Measurements from ENCODE around the gene MYOM1.

DNA sequence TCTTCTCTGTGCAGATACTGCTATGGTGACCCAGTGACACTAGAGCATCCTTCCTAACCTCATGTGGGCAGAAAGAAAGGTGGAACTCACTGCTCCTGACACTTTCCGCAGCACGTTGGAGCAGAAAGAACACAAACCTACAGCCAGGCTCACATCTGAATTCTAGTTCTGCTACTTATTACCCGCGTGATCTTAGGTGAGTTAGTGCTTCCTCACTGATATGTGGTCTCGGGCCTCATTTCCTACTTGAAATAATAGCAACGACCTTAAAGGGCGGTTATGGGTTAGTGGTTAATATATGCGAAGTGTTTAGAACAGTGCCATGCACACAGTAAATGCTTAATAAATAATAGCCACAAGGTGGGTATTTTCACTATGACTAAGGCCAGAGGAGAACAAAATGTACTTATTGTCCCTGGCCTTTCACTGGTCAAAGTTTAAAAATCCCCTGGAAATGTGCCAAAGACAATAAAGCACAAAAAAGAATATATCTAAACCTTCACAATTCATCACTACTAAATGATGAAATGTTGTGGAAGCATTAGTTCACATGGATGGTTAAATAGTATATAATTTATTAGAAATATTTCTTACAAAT is 66.6 kb downstream of the MYOM1 start:
- no peak for TF ChIP-seq POLR2A (IDR thresholded peaks at IDR 0.05)
- TF ChIP-seq, protein P1, sequence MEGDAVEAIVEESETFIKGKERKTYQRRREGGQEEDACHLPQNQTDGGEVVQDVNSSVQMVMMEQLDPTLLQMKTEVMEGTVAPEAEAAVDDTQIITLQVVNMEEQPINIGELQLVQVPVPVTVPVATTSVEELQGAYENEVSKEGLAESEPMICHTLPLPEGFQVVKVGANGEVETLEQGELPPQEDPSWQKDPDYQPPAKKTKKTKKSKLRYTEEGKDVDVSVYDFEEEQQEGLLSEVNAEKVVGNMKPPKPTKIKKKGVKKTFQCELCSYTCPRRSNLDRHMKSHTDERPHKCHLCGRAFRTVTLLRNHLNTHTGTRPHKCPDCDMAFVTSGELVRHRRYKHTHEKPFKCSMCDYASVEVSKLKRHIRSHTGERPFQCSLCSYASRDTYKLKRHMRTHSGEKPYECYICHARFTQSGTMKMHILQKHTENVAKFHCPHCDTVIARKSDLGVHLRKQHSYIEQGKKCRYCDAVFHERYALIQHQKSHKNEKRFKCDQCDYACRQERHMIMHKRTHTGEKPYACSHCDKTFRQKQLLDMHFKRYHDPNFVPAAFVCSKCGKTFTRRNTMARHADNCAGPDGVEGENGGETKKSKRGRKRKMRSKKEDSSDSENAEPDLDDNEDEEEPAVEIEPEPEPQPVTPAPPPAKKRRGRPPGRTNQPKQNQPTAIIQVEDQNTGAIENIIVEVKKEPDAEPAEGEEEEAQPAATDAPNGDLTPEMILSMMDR (IDR thresholded peaks at IDR 0.05), result no peak

Measured in thyroid gland (tissue), 4 donors.